Hematopoietic multipotent progenitor cell treated with erythropoietin and hydrocortisone succinate and interleukin-3 and kit ligand, for 15 days (in vitro differentiated cells): Measurements from ENCODE around the gene GJA1.
"Not testable (repeated sequence)": the region's sequence is repeated elsewhere in the genome, so short reads cannot be mapped to it uniquely, and the experiment has no call there.

Experiments
- DNase-seq: peaks from one replicate; pipeline ENCODE4 v3.0.0-alpha.2; 2015; ENCODE audit warnings: low spot score

Gene GJA1

GRCh38 chr6:121437851-121438651 lies 2.6 kb downstream of the GJA1 start:
- no peak for DNase-seq

- DNase-seq = no peak
Observed at GRCh38 chr6:121438869-121439268, 3.4 kb downstream of the GJA1 start.

- DNase-seq = no peak
Observed at GRCh38 chr6:121439475-121439874, 4.0 kb downstream of the GJA1 start.

GRCh38 chr6:121439926-121440325 lies 4.5 kb downstream of the GJA1 start:
- no peak for DNase-seq

GRCh38 chr6:121441477-121441876 lies 6.0 kb downstream of the GJA1 start:
- DNase-seq = no peak

- DNase-seq = no peak
Observed at GRCh38 chr6:121442576-121442975, 7.1 kb downstream of the GJA1 start.

- DNase-seq = no peak
Observed at GRCh38 chr6:121443971-121444541, 8.6 kb downstream of the GJA1 start.

- DNase-seq = not testable (repeated sequence)
Observed at GRCh38 chr6:121446705-121447104, 11.3 kb downstream of the GJA1 start.

- not testable (repeated sequence) for DNase-seq
Observed at GRCh38 chr6:121447746-121448145, 12.3 kb downstream of the GJA1 start.

- not testable (repeated sequence) for DNase-seq
Observed at GRCh38 chr6:121448528-121448927, 13.1 kb downstream of the GJA1 start.

GRCh38 chr6:121449331-121449730 lies 13.9 kb downstream of the GJA1 start:
- no peak for DNase-seq

GRCh38 chr6:121450242-121450641 lies 14.8 kb downstream of the GJA1 start:
- DNase-seq = no peak

- DNase-seq = no peak
Observed at GRCh38 chr6:121451250-121451649, 15.8 kb downstream of the GJA1 start.

- no peak for DNase-seq
Observed at GRCh38 chr6:121453191-121453590, 17.7 kb downstream of the GJA1 start.

GRCh38 chr6:121460170-121460569 lies 24.7 kb downstream of the GJA1 start:
- no peak for DNase-seq

GRCh38 chr6:121463087-121463486 lies 27.6 kb downstream of the GJA1 start:
- DNase-seq = no peak

GRCh38 chr6:121465101-121465500 lies 29.7 kb downstream of the GJA1 start:
- no peak for DNase-seq

- DNase-seq = no peak
Observed at GRCh38 chr6:121479486-121480098, 44.1 kb downstream of the GJA1 start.

- no peak for DNase-seq
Observed at GRCh38 chr6:121480099-121480713, 44.8 kb downstream of the GJA1 start.

- DNase-seq = no peak
Observed at GRCh38 chr6:121482004-121482693, 46.7 kb downstream of the GJA1 start.

GRCh38 chr6:121482751-121483150 lies 47.3 kb downstream of the GJA1 start:
- no peak for DNase-seq

- no peak for DNase-seq
Observed at GRCh38 chr6:121485359-121485811, 49.9 kb downstream of the GJA1 start.
